HepG2 (cell line): ENCODE data around the gene UEVLD. TPM values are rescaled to one million over a fixed set of nuclear protein-coding genes. Genes with fewer than 3 reads are reported as not detected.

Experiments used
- NAIF1 ChIP-seq: sonication (generic); formaldehyde crosslinking; IDR thresholded peaks from 2 replicates; pipeline ENCODE4 v1.5.0; 2020; ENCODE audit warnings: mild to moderate bottlenecking, missing genetic modification reagents, borderline replicate concordance
- SETDB1 ChIP-seq: sonication (generic); formaldehyde crosslinking; IDR thresholded peaks from 2 replicates; pipeline ENCODE4 v1.5.1; 2020; ENCODE audit warnings: missing genetic modification reagents, mild to moderate bottlenecking, borderline replicate concordance
- ZFP37 ChIP-seq: sonication (generic); formaldehyde crosslinking; IDR thresholded peaks from 2 replicates; pipeline ENCODE4 v1.4.0; 2020; ENCODE audit warnings: missing genetic modification reagents, borderline replicate concordance
- polyA plus RNA-seq, 8 experiments: library from polyadenylated mRNA; depleted of rRNA in 3 of 8; stranded (reverse) in 7 of 8; unstranded in 1 of 8; fragments of >200 nt; fragmentation: Illumina TruSeq in 4 of 8; extraction: Trizol in 4 of 8; gene quantifications; 2 replicates each; pipeline versions ENCODE4 v1.2.1 to v1.2.3, GENCODE V29; 2011 to 2016; ENCODE audit warnings: low read depth in 4 of 8, missing spikeins in 1 of 8, mixed read lengths in 1 of 8; ENCODE audit not compliant: insufficient read depth in 1 of 8
- total RNA-seq, 5 experiments: library from RNA; depleted of rRNA; stranded (reverse); fragments of >200 nt; fragmentation: Illumina TruSeq; extraction: Trizol; gene quantifications; 2 replicates each; pipeline ENCODE4 v1.2.3, GENCODE V29; 2016; ENCODE audit warnings: low read depth in 1 of 5
- TF ChIP-seq, protein P1 (sequence below): sonication (generic); formaldehyde crosslinking; IDR thresholded peaks from 2 replicates; pipeline ENCODE4 v1.5.1; 2020; ENCODE audit warnings: mild to moderate bottlenecking, moderate library complexity, missing genetic modification reagents
- TF ChIP-seq, protein P2 (sequence below): sonication (generic); formaldehyde crosslinking; IDR thresholded peaks from 2 replicates; pipeline ENCODE4 v1.5.1; 2020; ENCODE audit warnings: missing genetic modification reagents, mild to moderate bottlenecking, borderline replicate concordance
- TF ChIP-seq, protein P3 (sequence below), 2 experiments: fragments of 450-650 bp in 1 of 2; sonication (generic) in 1 of 2; formaldehyde crosslinking in 1 of 2; IDR thresholded peaks; 2 replicates each; pipeline versions ENCODE4 v1.6.1 to v1.8.0; 2016 to 2022; ENCODE audit warnings: antibody characterized with exemption in 1 of 2, mild to moderate bottlenecking in 1 of 2, missing genetic modification reagents in 1 of 2
- TF ChIP-seq, protein P4 (sequence below), 2 experiments: sonication (generic) in 1 of 2; formaldehyde crosslinking in 1 of 2; IDR thresholded peaks; 2 replicates each; pipeline versions ENCODE4 v1.6.1 to v1.9.0; 2014 to 2022; ENCODE audit warnings: antibody characterized with exemption in 1 of 2, borderline replicate concordance in 1 of 2, inconsistent platforms in 1 of 2, low read depth in 1 of 2, missing genetic modification reagents in 1 of 2

UEVLD gene
- total and polyA plus RNA-seq, 2 of the 13 experiments (the other 11 are each of a cell fraction or from before 2014, with no cell fraction given) = 5.7 to 13.7 TPM

DNA sequence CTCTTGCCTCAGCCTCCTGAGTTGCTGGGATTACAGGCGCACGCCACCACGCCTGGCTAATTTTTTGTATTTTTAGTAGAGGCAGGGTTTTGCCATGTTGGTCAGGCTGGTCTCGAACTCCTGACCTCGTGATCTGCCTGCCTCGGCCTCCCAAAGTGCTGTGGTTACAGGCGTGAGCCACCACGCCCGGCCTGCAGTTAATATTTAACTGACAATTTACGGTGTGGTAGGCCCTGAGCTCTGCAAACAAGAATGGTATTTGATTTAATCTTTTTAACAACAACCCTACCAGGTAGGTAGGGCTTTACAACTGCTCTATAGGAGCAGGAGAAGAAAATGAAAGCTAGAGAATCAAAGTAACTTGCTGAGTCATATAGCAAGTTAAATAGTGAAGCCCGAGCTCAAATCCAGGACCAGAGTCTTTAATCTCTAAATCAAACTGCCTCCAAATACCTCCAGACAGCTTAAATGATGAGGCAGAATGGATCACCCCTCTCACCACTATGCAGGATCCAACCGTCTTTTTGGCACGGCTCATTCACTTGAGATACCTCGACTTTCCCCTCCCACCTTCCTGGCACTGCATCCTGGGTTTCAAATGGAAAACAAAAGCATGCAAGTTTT is 9.4 kb downstream of the UEVLD start (continued):
- TF ChIP-seq, protein P1, sequence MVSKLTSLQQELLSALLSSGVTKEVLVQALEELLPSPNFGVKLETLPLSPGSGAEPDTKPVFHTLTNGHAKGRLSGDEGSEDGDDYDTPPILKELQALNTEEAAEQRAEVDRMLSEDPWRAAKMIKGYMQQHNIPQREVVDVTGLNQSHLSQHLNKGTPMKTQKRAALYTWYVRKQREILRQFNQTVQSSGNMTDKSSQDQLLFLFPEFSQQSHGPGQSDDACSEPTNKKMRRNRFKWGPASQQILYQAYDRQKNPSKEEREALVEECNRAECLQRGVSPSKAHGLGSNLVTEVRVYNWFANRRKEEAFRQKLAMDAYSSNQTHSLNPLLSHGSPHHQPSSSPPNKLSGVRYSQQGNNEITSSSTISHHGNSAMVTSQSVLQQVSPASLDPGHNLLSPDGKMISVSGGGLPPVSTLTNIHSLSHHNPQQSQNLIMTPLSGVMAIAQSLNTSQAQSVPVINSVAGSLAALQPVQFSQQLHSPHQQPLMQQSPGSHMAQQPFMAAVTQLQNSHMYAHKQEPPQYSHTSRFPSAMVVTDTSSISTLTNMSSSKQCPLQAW = peak; percentile 99
- TF ChIP-seq, protein P2, sequence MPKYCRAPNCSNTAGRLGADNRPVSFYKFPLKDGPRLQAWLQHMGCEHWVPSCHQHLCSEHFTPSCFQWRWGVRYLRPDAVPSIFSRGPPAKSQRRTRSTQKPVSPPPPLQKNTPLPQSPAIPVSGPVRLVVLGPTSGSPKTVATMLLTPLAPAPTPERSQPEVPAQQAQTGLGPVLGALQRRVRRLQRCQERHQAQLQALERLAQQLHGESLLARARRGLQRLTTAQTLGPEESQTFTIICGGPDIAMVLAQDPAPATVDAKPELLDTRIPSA (CRISPR knock-in tag) = no peak
- TF ChIP-seq SETDB1 (CRISPR knock-in tag) (no peak), NAIF1 (no peak), ZFP37 (CRISPR knock-in tag) (no peak)
- TF ChIP-seq, protein P3, sequence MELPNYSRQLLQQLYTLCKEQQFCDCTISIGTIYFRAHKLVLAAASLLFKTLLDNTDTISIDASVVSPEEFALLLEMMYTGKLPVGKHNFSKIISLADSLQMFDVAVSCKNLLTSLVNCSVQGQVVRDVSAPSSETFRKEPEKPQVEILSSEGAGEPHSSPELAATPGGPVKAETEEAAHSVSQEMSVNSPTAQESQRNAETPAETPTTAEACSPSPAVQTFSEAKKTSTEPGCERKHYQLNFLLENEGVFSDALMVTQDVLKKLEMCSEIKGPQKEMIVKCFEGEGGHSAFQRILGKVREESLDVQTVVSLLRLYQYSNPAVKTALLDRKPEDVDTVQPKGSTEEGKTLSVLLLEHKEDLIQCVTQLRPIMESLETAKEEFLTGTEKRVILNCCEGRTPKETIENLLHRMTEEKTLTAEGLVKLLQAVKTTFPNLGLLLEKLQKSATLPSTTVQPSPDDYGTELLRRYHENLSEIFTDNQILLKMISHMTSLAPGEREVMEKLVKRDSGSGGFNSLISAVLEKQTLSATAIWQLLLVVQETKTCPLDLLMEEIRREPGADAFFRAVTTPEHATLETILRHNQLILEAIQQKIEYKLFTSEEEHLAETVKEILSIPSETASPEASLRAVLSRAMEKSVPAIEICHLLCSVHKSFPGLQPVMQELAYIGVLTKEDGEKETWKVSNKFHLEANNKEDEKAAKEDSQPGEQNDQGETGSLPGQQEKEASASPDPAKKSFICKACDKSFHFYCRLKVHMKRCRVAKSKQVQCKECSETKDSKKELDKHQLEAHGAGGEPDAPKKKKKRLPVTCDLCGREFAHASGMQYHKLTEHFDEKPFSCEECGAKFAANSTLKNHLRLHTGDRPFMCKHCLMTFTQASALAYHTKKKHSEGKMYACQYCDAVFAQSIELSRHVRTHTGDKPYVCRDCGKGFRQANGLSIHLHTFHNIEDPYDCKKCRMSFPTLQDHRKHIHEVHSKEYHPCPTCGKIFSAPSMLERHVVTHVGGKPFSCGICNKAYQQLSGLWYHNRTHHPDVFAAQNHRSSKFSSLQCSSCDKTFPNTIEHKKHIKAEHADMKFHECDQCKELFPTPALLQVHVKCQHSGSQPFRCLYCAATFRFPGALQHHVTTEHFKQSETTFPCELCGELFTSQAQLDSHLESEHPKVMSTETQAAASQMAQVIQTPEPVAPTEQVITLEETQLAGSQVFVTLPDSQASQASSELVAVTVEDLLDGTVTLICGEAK (IDR thresholded peaks at IDR 0.05) = no peak
- TF ChIP-seq, protein P3 (CRISPR knock-in tag; IDR thresholded peaks at IDR 0.05) = no peak
- TF ChIP-seq, protein P4, sequence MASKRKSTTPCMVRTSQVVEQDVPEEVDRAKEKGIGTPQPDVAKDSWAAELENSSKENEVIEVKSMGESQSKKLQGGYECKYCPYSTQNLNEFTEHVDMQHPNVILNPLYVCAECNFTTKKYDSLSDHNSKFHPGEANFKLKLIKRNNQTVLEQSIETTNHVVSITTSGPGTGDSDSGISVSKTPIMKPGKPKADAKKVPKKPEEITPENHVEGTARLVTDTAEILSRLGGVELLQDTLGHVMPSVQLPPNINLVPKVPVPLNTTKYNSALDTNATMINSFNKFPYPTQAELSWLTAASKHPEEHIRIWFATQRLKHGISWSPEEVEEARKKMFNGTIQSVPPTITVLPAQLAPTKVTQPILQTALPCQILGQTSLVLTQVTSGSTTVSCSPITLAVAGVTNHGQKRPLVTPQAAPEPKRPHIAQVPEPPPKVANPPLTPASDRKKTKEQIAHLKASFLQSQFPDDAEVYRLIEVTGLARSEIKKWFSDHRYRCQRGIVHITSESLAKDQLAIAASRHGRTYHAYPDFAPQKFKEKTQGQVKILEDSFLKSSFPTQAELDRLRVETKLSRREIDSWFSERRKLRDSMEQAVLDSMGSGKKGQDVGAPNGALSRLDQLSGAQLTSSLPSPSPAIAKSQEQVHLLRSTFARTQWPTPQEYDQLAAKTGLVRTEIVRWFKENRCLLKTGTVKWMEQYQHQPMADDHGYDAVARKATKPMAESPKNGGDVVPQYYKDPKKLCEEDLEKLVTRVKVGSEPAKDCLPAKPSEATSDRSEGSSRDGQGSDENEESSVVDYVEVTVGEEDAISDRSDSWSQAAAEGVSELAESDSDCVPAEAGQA (IDR thresholded peaks at IDR 0.05; ENCODE audit: low read depth) = no peak
- TF ChIP-seq, protein P4 (CRISPR knock-in tag; IDR thresholded peaks at IDR 0.05; ENCODE audit: borderline replicate concordance) = no peak
